AML-193 (cell line): ENCODE measurements around the gene MICAL2.

Source experiments
- DNase-seq, 2 experiments: peaks; one replicate each; lab custom pipeline; 2025; lab: John Stamatoyannopoulos, UW

MICAL2 gene

DNA sequence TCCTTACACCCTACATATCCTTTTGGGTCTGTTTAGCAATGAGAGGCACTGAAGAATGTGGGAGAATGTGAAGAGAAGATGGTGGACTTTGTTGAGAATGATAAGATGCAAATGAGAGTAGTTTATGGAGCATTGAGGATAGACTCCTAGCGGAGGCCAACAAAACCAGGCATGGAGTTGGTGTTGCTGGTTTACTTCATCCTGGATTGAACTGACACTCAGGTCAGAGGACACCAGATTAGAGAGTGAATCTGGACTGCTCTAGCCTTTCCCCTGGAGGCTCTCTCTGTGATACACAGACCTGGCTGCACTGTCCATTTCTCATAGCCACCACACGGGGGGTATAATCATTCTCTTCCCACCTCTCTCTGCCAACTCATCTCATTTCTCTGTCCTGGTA is 98.7 kb downstream of the MICAL2 start:
- DNase-seq: no peak

DNA sequence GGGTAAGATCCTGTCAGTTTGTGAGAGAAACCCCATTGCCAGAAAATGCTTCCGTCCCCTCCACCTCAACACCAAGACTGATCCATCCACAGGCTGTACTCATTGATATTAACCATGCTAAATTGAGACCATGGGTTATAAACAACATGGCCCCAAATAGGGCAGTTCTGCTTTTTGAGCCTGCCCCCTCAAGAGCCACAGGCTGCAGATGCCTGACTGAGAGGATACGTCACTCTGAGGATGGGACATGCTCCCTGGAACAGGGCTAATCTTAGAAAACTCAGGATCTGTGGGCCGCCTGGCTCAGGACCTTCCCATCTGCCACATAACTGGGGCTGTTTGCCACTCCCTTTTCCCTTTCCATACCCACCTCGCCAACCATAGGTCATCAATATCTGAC is 99.8 kb downstream of the MICAL2 start:
- no peak for DNase-seq

GRCh38 chr11:12211331-12212065 is 101.1 kb downstream of the MICAL2 start:
- no peak for DNase-seq

DNA sequence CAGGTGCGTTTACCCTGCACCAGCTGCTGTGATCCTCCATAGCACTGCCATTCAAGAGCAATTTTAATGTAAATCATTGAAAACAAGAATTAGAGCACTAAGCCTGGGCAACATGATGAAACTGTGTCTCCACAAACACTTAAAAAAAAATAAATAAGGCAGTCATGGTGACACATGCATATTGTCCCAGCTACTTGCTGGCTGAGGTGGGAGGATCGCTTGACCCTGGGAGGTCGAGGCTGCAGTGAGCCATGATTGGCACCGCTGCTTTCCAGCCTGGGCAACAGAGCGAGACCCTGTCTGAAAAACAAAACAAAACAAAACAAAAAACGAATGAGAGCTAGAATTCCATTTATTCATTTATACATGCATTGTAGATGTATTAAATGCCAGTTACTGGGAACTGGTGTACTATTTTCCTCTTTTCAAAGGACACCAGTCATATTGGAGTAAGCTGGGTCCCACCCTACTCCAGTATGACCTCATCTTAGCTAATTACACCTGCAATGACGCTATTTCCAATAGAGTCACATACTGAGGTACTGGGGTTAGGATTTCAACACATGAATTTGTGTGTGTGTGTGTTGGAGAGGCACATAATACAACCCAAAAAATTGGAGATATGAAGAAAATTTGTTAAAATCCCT is 101.9 kb downstream of the MICAL2 start:
- no peak for DNase-seq

- DNase-seq: no peak
These were observed 102.4 kb downstream of the MICAL2 start for GRCh38 chr11:12212821-12213185.

- DNase-seq: no peak
These were observed 103.5 kb downstream of the MICAL2 start for GRCh38 chr11:12213883-12214282.

DNA sequence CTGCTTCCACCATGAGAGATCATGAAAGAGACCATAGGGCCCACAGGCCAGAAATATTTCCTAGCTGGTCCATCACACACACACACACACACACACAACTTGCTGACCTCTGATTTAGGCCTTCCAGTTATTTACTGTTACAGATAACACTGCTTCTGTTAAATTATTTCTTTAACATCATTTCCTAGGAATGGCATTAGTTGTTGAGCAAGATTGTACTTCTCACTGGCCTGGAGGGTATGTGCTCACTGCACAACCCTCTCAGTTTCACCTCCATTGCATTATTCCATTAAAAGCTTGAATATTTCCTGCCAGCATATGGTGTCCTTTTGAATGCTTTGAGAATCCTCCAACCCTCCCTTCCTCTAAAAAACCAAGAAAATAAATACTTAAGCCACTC is 104.4 kb downstream of the MICAL2 start:
- DNase-seq: no peak

GRCh38 chr11:12215181-12215593 is 104.8 kb downstream of the MICAL2 start:
- peak; percentile 13 to 34 for DNase-seq

GRCh38 chr11:12216041-12216451 is 105.7 kb downstream of the MICAL2 start:
- no peak for DNase-seq

DNA sequence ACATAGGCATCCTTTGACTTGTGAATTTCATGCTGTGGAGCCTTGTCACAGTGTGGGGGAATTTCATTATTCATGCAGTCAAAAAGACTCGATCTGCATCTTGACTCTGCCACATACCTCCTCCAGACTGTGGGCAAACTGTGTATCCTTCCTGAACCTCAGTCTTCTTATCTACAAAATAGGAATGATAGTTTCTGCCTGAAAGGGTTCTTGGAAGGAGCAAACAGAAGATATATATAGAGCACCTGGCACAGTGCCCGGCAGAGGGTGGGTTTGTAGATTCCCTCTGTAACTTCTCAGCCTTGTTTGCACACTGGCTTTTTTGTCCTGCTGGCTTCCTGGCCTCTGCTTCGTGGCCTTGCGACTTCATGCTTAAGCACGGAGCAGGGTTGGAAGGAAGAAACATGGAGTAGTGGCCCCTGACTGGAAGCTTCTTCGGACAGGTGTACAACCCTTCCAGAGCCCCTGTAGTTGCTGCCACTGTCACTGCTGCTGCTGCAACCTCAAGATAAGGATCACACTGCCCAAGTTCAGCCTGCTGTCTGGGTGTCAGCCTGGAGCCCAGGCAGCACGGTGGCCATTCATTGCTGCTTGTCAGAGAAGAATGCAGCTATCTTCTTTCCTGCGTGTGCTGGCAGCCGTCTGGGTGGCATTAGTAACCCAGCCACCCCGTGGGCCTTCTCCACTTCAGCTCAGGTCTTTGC is 106.4 kb downstream of the MICAL2 start:
- no peak for DNase-seq

- no peak for DNase-seq
These were observed 107.5 kb downstream of the MICAL2 start for GRCh38 chr11:12217879-12218278.

DNA sequence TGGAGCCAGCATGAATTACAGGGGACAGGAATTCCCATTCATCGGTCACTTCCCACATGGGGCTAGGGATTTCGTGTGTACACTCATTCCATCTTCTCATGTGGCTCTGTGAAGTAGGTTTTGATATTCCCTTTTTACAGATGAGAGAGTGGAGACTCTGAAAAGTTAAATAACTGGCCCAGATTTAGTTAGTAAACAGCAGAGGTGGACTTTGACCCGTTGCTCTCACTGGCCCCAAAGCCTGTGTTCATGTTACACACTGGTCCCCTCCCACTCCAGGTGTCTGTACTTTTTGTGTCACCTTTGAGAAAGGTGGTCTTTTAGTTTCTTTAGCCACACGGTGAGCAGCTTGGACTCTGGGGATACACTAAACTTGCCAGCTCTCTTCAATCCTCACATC is 108.5 kb downstream of the MICAL2 start:
- DNase-seq: no peak

- DNase-seq: no peak
These were observed 109.4 kb downstream of the MICAL2 start for GRCh38 chr11:12219757-12220156.

DNA sequence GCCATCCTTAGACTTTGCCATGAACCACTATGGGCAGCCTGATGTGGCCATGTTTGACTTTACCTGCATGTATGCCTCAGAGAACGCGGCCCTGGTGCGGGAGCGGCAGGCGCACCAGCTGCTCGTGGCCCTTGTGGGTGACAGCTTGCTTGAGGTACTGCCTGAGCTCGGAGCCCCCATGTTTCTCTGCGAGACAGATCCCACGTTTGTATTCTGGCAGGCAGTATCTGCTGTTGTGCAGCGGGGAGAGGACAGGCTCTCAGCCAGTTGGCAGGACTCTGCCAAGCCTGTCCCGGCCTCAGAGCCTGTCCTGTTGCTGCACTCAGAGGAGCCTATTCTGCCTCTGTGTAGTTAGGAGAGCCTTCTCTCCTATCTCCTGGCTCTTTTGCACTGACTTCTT is 109.9 kb downstream of the MICAL2 start:
- no peak for DNase-seq

DNA sequence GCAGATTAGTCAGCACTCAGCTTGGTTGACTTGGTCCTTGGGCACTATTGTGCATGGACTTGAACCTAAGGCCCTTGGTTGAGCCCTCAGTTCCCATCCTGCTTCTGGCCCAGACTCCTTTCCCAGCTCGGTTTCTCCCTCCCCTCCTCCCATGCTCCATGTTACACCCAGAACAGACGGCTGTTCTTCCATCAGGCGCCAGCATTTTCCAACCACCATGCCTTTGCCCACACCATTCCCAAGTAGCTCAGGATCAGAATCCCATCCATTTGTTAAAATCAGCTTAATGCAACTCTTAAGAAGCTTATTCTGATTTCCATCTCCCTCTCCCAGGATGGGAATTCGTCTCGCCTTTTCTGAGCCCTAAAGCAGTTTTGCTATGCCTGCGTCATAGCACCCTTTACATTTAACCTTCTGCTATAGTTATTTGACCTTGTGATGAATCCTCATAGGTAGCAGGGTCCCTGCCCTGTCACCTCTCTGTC is 110.7 kb downstream of the MICAL2 start:
- DNase-seq: no peak

- DNase-seq: no peak
These were observed 111.8 kb downstream of the MICAL2 start for GRCh38 chr11:12222055-12222792.

DNA sequence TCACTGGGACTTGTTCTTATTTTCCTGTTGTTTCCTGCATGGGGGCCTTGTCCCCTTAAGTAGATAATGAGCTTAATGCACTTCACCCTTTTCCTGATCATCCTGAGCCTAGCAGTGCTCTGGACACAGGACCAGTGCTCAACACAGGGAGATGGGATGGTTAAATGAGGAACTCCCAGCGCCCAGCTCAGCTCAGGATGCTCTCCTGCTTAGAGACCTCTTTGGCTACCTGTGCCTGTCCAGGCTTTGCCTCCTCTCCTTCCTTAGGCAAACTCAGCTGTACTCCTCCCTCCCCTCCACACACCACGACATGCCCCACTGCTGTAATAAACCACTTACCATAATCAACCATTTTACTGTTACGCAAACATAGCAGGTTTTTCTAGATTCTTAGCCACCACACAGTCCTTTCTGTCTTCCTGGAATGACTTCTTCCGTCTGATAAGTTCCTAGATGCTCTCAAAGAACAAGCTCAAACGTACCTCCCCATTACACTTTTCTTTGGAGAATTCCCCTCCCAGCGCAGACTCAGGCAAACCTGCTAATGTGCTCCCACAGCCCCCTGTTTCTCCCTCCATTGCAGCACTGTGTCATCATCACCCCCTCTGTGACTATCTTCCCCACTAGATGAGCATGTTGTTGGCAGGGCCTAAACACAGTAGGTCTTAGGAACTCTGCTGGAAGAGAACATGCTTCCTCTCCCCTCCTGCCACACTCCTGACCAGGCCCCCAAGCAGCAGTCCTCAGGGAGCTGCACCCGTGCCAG is 113.6 kb downstream of the MICAL2 start:
- DNase-seq: peak in 1 of 2 experiments; percentile 39

- DNase-seq: peak; percentile 88 to 89
These were observed 114.1 kb downstream of the MICAL2 start for GRCh38 chr11:12224537-12224893.

DNA sequence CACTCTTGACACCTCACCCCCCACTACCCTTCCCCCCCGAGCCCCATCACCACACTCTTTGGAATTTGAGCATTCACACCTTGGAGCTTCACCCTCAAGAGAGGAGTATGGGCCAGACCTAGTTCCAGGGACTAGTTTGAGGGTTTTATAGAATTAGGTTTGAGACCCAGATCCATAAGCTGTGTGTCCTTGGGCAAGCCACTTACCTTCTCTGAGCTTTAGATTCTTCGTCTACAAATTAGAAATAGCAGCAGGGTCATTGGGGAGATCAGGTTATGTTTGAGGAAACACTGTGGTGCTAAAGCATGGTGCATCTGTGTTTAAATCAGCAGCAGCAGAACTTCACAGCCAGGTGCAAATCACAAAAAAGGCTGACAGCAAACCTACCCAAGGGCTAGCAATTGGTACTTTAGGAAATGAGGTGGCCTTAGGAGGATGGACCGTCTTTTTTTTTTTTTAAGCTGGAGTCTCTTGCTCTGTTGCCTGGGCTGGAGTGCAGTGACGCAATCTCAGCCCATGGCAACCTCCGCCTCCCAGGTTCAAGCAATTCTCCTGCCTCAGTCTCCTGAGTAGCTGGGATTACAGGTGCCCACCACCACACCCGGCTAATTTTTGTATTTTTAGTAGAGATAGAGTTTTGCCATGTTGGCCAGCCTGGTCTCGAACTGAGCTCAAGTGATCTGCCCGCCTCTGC is 114.8 kb downstream of the MICAL2 start:
- DNase-seq: no peak

- DNase-seq: no peak
These were observed 115.7 kb downstream of the MICAL2 start for GRCh38 chr11:12226093-12226492.
